Activated naive CD4-positive, alpha-beta T cell treated with anti-CD3 and anti-CD28 coated beads, Interleukin-2, amount 10 ng/mL, durations not matched to agents 7 days and 5 days (primary cell): Measurements from ENCODE around the gene C2.

Experiments used
- CTCF ChIA-PET: fragments of 350-600 bp; sonication (Branson Sonifier 250); formaldehyde crosslinking; loops from one replicate; lab custom pipeline; 2021; ENCODE audit warnings: antibody characterized with exemption; lab: Charles Lee
- DNase-seq: peaks from one replicate; pipeline ENCODE4 v3.0.0-alpha.2; 2020
- H3K27ac Mint-ChIP-seq: one replicate; pipeline ENCODE4 v1.8.0; 2021; ENCODE audit warnings: mild to moderate bottlenecking, moderate library complexity, mixed read lengths
- H3K27me3 Mint-ChIP-seq: one replicate; pipeline ENCODE4 v1.8.0; 2021; ENCODE audit warnings: mild to moderate bottlenecking, mixed read lengths
- H3K36me3 Mint-ChIP-seq: one replicate; pipeline ENCODE4 v1.8.0; 2021; ENCODE audit warnings: mixed read lengths
- H3K4me1 Mint-ChIP-seq: one replicate; pipeline ENCODE4 v1.8.0; 2021; ENCODE audit warnings: mixed read lengths
- H3K4me3 Mint-ChIP-seq: one replicate; pipeline ENCODE4 v1.8.0; 2021; ENCODE audit warnings: mild to moderate bottlenecking, moderate library complexity, mixed read lengths
- H3K9me3 Mint-ChIP-seq: one replicate; pipeline ENCODE4 v1.8.0; 2021; ENCODE audit warnings: mixed read lengths

The C2 gene

GRCh38 chr6:31889331-31889972 is 38.1 kb upstream of the C2 start:
- Mint-ChIP-seq H3K36me3 (peaks cover 47% of the 10 kb centered on the region), H3K9me3 (no peaks in the 10 kb centered on the region), H3K27me3 (no peaks in the 10 kb centered on the region), H3K4me1 (peaks cover 9% of the 10 kb centered on the region), H3K4me3 (no peak overlapping the region), H3K27ac (no peak overlapping the region)
- DNase-seq = no peak
- CTCF ChIA-PET = interaction anchor here (0.6 to 2.1 kb wide), 2 partner anchors 63 to 175 kb away, joined by 3 to 7 read pairs; no protein-coding TSS in a partner anchor

- Mint-ChIP-seq H3K9me3 (no peaks in the 10 kb centered on the region), H3K36me3 (peaks cover 39% of the 10 kb centered on the region), H3K4me3 (no peak overlapping the region), H3K4me1 (peaks cover 21% of the 10 kb centered on the region), H3K27me3 (no peaks in the 10 kb centered on the region), H3K27ac (no peak overlapping the region)
- CTCF ChIA-PET = interaction anchor here (1.0 kb wide), 1 partner anchor 60 kb away, joined by 3 read pairs; no protein-coding TSS in a partner anchor
- no peak for DNase-seq
These were observed 34.7 kb upstream of the C2 start for GRCh38 chr6:31892821-31893220.

GRCh38 chr6:31896493-31896855 is 31.0 kb upstream of the C2 start:
- H3K4me3 Mint-ChIP-seq = peak overlapping the region; percentile 78
- H3K27ac Mint-ChIP-seq = peak overlapping the region; percentile 85
- DNase-seq = no peak
- no peaks in the 10 kb centered on the region for H3K9me3 Mint-ChIP-seq
- H3K27me3 Mint-ChIP-seq = no peaks in the 10 kb centered on the region
- H3K4me1 Mint-ChIP-seq = peaks cover 45% of the 10 kb centered on the region
- CTCF ChIA-PET = interaction anchor here (0.6 to 1.4 kb wide), 2 partner anchors 33 to 312 kb away, joined by 4 to 5 read pairs; no protein-coding TSS in a partner anchor
- peaks cover 37% of the 10 kb centered on the region for H3K36me3 Mint-ChIP-seq

- Mint-ChIP-seq H3K36me3 (peaks cover 33% of the 10 kb centered on the region), H3K9me3 (no peaks in the 10 kb centered on the region), H3K27me3 (no peaks in the 10 kb centered on the region), H3K27ac (peak overlapping the region; percentile 85), H3K4me1 (peaks cover 45% of the 10 kb centered on the region), H3K4me3 (peak overlapping the region; percentile 96)
- CTCF ChIA-PET = interaction anchor here (0.9 to 1.6 kb wide), 3 partner anchors 34 to 75 kb away, joined by 3 to 6 read pairs (median 5); partner anchors contain the start of gene DXO
- no peak for DNase-seq
These were observed 30.5 kb upstream of the C2 start for GRCh38 chr6:31896856-31897611.

GRCh38 chr6:31897612-31898382 is 29.7 kb upstream of the C2 start, which contains the start of gene EHMT2:
TSS of gene EHMT2 (minus strand) at chr6:31897698. CDS start at chr6:31897677, 21 bp downstream.
- peak; percentile 90 for DNase-seq
- Mint-ChIP-seq H3K36me3 (peaks cover 26% of the 10 kb centered on the region), H3K9me3 (no peaks in the 10 kb centered on the region), H3K27me3 (peaks cover 6% of the 10 kb centered on the region), H3K27ac (peak within 1 kb of the TSS; percentile 95), H3K4me1 (peaks cover 51% of the 10 kb centered on the region), H3K4me3 (peak within 1 kb of the TSS; percentile 96)
- CTCF ChIA-PET = interaction anchor here (0.6 to 1.6 kb wide), 6 partner anchors 34 to 1121 kb away, joined by 3 to 6 read pairs (median 3); partner anchors contain the start of gene DXO

- Mint-ChIP-seq H3K27ac (peak overlapping the region; percentile 95), H3K9me3 (no peaks in the 10 kb centered on the region), H3K36me3 (peaks cover 23% of the 10 kb centered on the region), H3K4me1 (peaks cover 49% of the 10 kb centered on the region), H3K4me3 (peak overlapping the region; percentile 96), H3K27me3 (peaks cover 13% of the 10 kb centered on the region)
- DNase-seq = peak; percentile 53
- CTCF ChIA-PET = interaction anchor here (0.6 to 1.6 kb wide), 4 partner anchors 54 to 1122 kb away, joined by 3 to 6 read pairs (median 3); no protein-coding TSS in a partner anchor
These were observed 29.0 kb upstream of the C2 start for GRCh38 chr6:31898383-31899011.

GRCh38 chr6:31899215-31899614 is 28.3 kb upstream of the C2 start:
- CTCF ChIA-PET = no interaction called here
- H3K4me1 Mint-ChIP-seq = peaks cover 47% of the 10 kb centered on the region
- DNase-seq = no peak
- peaks cover 18% of the 10 kb centered on the region for H3K27me3 Mint-ChIP-seq
- H3K4me3 Mint-ChIP-seq = peak overlapping the region; percentile 55
- no peak overlapping the region for H3K27ac Mint-ChIP-seq
- peaks cover 21% of the 10 kb centered on the region for H3K36me3 Mint-ChIP-seq
- no peaks in the 10 kb centered on the region for H3K9me3 Mint-ChIP-seq

- Mint-ChIP-seq H3K27ac (peak overlapping the region; percentile 11), H3K36me3 (peaks cover 18% of the 10 kb centered on the region), H3K4me1 (peaks cover 47% of the 10 kb centered on the region), H3K27me3 (peaks cover 26% of the 10 kb centered on the region), H3K9me3 (no peaks in the 10 kb centered on the region), H3K4me3 (peak overlapping the region; percentile 55)
- CTCF ChIA-PET = no interaction called here
- no peak for DNase-seq
These were observed 27.4 kb upstream of the C2 start for GRCh38 chr6:31899882-31900722.

GRCh38 chr6:31900917-31901414 is 26.6 kb upstream of the C2 start:
- Mint-ChIP-seq H3K4me3 (peak overlapping the region; percentile 64), H3K36me3 (peaks cover 14% of the 10 kb centered on the region), H3K27me3 (peaks cover 28% of the 10 kb centered on the region), H3K27ac (no peak overlapping the region), H3K4me1 (peaks cover 42% of the 10 kb centered on the region), H3K9me3 (no peaks in the 10 kb centered on the region)
- CTCF ChIA-PET = no interaction called here
- no peak for DNase-seq

GRCh38 chr6:31901415-31901952 is 26.0 kb upstream of the C2 start:
- Mint-ChIP-seq H3K4me1 (peaks cover 37% of the 10 kb centered on the region), H3K27ac (no peak overlapping the region), H3K4me3 (peak overlapping the region; percentile 64), H3K27me3 (peaks cover 33% of the 10 kb centered on the region), H3K9me3 (no peaks in the 10 kb centered on the region), H3K36me3 (peaks cover 14% of the 10 kb centered on the region)
- DNase-seq = peak; percentile 74
- CTCF ChIA-PET = interaction anchor here (0.6 kb wide), 1 partner anchor 11 kb away, joined by 3 read pairs; no protein-coding TSS in a partner anchor

- no peaks in the 10 kb centered on the region for H3K9me3 Mint-ChIP-seq
- peaks cover 35% of the 10 kb centered on the region for H3K4me1 Mint-ChIP-seq
- H3K36me3 Mint-ChIP-seq = peaks cover 14% of the 10 kb centered on the region
- peaks cover 38% of the 10 kb centered on the region for H3K27me3 Mint-ChIP-seq
- CTCF ChIA-PET = interaction anchor here (0.6 kb wide), 1 partner anchor 10 kb away, joined by 3 read pairs; no protein-coding TSS in a partner anchor
- peak; percentile 89 for DNase-seq
- H3K27ac Mint-ChIP-seq = peak within 1 kb of the TSS; percentile 82
- peak within 1 kb of the TSS; percentile 86 for H3K4me3 Mint-ChIP-seq
These were observed 25.4 kb upstream of the C2 start, which contains the start of gene ZBTB12 for GRCh38 chr6:31901953-31902643. TSS of gene ZBTB12 (minus strand) at chr6:31902086. CDS start at chr6:31901305, 781 bp downstream.

- H3K27me3 Mint-ChIP-seq = peaks cover 44% of the 10 kb centered on the region
These were observed 23.6 kb upstream of the C2 start for GRCh38 chr6:31903957-31904356.

More at GRCh38 chr6:31903957-31904356, 23.6 kb upstream of the C2 start:
- Mint-ChIP-seq H3K27ac (no peak overlapping the region), H3K9me3 (no peaks in the 10 kb centered on the region), H3K36me3 (peaks cover 4% of the 10 kb centered on the region), H3K4me3 (no peak overlapping the region), H3K4me1 (peaks cover 25% of the 10 kb centered on the region)
- DNase-seq = no peak
- CTCF ChIA-PET = no interaction called here
